Measurements from ENCODE around the gene TCF3. TPM values are rescaled to one million over a fixed set of nuclear protein-coding genes. Genes with fewer than 3 reads are reported as not detected.

TCF3 gene
- polyA plus RNA-seq, 3 donors: 23.3 to 28.8 (median 26.2) TPM

DNA sequence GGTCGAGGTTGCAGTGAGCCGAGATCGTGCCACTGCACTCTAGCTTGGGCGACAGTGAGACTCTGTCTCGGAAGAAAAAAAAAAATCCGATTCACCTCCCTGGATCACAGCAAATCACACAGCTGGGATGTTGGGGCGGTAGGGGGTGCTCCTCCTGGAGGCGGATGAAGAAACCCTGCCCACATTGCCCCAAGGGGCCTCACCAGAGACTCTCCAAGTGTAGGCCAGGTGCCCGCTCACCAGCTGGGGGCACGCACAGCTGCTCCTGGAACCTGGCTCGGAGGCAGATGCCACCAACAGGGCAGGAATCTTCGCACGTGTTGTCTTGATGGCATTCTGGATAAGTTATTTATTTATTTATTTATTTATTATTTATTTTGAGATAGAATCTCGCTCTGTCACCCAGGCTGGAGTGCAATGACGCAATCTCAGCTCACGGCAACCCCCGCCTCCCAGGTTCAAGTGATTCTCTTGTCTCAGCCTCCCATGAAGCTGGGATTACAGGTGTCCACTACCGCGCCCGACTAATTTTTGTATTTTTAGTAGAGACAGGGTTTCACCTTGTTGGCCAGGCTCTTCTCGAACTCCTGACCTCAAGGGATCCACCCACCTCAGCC lies 50.2 kb downstream of the TCF3 start:
- WGBS, 3 donors: 93 to 94% (median 94%) methylated on average over 21 of the region's 21 CpGs
- no peak overlapping the region for H3K27ac ChIP-seq (ENCODE audit: low read depth, low read length)

- 89 to 93% (median 93%) methylated on average over 14 of the region's 14 CpGs for WGBS, 3 donors
- no peak overlapping the region for H3K27ac ChIP-seq (ENCODE audit: low read depth, low read length)
These were observed 50.8 kb downstream of the TCF3 start for GRCh38 chr19:1601613-1602064.

- 93 to 96% (median 94%) methylated on average over 15 of the region's 15 CpGs for WGBS, 3 donors
- no peak overlapping the region for H3K27ac ChIP-seq (ENCODE audit: low read depth, low read length)
These were observed 53.0 kb downstream of the TCF3 start for GRCh38 chr19:1599460-1599846.

- WGBS, 3 donors: 89 to 93% (median 90%) methylated on average over 20 of the region's 20 CpGs
- no peak overlapping the region for H3K27ac ChIP-seq (ENCODE audit: low read depth, low read length)
These were observed 53.5 kb downstream of the TCF3 start for GRCh38 chr19:1598777-1599459.

DNA sequence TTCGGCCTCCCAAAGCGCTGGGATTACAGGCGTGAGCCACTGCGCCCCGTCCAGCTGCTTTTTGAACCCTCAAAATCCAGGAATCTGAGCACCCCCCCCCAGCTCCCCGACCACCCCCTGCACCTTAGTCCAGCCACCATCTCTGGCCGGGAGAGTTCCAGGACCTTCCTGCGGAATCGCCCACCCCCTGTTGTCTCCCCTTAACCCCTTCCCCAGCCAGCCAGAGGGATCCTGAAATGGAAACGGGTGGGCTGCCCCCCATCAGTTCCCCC lies 59.0 kb downstream of the TCF3 start:
- WGBS, 3 donors: 33 to 55% (median 47%) methylated on average over 9 to 10 of the region's 10 CpGs
- H3K27ac ChIP-seq (ENCODE audit: low read depth, low read length): no peak overlapping the region

DNA sequence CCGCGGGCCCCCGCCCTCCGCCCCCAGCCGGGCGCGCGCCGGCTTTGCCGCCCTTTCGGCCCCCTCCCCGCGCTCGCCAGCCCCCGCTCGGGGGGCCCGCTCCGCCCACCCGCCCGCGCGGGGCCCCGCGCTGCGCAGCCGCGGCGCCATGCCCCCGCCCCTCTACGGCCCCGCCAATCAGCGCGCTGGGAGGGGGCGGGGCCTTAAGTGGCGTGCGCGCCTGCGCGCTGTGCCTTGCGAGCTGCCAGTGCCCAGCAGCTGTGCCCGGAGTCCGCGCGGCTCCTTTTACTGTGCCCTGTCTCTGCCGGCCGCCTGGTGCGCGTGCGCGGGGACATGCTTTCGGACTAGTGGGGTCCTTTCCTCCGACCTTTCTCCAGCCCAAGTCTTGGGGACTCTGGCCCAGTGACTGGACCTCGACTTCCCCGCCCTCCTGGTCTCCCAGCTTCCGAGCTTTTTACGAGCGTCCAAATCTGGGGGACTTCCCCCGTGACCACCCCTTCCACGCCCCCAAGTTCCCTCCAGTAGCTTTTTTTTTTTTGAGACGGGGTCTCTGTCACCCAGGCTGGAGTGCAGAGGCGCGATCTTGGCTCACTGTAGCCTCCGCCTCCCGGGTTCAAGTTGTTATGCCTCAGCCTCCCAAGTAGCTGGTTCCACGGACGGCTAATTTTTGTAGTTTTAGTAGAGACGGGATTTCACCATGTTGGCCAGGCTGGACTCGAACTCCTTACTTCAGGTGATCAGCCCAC lies 59.5 kb downstream of the TCF3 start, which contains the start of gene MBD3:
Gene MBD3, minus strand, starts transcription at position 111 of the 746 bp plus-strand sequence. CDS start 234 bp downstream, outside the sequence.
- H3K27ac ChIP-seq (ENCODE audit: low read depth, low read length): peak within 1 kb of the TSS; percentile 81
- 1% methylated on average over 37 to 68 of the region's 68 CpGs for WGBS, 3 donors

DNA sequence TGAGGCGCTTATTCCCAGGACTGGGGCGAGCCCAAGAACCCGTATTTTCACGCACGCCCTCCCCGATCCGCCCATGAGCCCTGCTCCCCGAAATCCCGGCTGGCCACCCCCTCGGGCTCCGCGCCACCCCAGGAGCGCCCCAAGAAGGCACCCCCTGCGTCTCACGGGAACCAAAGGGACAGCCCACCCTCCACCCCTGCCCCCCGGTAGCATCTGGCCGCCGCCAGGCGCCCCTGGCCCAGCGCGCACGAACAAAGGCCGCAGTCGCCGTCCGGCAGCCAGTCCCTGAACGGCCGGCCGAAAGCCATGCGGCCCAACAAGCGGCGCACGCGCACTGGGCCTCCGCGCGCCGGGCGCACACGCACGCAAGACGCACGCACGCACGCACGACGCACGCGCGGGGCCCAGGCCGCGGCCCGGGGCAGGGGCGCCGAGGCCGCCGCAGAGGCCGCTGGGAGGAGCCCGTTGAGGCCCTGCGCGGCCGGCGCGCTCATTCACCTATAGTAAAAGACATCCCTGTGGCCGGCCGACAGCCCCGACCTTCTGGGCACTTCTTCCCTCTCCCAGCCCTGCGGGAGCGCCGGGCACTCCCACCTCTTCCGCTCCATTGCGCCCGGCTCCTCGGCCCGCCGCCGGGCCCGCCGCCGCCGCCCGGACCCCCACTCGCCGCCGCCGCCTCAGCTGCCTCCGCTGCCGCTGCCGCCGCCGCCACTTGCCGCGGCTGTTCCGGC lies 60.2 kb downstream of the TCF3 start:
- 0 to 1% (median 0%) methylated on average over 64 to 94 of the region's 94 CpGs for WGBS, 3 donors
- H3K27ac ChIP-seq (ENCODE audit: low read depth, low read length): peak overlapping the region; percentile 81

DNA sequence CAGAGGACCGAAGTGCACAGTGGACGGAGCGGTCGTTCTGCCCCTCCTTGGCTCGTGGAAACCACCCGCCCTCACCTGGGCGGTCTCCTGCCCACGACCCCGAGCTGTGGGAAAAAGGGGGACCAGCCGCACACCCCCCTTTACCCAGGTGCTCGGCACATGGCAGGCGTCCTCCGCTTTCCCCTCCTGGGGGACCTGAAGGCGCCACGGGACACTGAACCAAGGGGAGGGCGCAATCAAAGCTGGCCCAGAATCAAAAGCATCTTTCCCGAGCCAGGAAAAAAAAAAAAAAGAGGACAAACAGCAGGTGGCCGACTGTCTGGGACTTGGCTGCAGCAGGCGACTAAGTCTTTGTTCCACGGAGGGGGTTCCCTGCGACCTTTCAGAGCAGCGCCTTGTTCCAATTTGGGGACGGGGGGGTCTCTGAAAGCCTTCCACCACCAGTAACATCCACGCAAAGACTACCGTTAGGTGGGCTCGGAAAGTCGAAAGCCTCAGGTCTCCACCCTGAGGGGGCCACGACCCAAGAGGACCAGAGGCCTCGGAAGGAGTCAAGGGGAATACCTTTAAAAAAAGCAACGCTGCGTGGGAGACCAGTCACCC lies 60.9 kb downstream of the TCF3 start:
- H3K27ac ChIP-seq (ENCODE audit: low read depth, low read length): peak overlapping the region; percentile 81
- 1 to 2% (median 1%) methylated on average over 29 to 31 of the region's 31 CpGs for WGBS, 3 donors

- WGBS, 3 donors: 29 to 31% (median 29%) methylated on average over 10 of the region's 10 CpGs
- H3K27ac ChIP-seq (ENCODE audit: low read depth, low read length): no peak overlapping the region
These were observed 61.6 kb downstream of the TCF3 start for GRCh38 chr19:1590641-1591397.

DNA sequence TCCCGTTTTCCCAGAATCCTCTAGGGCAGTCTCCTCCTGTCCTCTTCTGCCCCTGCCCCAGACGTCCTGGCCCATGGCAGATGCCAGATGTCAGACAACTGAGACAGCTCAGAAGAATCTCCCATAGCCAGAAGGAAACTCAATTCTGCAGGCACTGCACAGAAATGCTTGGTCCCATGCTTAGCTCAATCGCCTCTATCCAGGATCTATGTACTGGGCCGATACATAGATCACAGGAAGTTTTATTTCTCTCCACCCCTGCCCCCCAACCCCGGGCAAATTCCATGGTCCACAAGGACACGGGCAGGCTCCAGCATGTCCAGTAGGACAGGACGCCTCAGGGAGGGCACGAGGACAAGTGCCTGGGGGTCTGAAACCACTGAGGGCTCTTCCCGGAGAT lies 64.5 kb downstream of the TCF3 start:
- no peak overlapping the region for H3K27ac ChIP-seq (ENCODE audit: low read depth, low read length)
- WGBS, 3 donors: 65 to 74% (median 71%) methylated on average over 9 of the region's 9 CpGs

GRCh38 chr19:1585243-1585580 lies 67.2 kb downstream of the TCF3 start:
- H3K27ac ChIP-seq (ENCODE audit: low read depth, low read length): no peak overlapping the region
- WGBS, 3 donors: 76 to 93% (median 93%) methylated on average over 11 to 13 of the region's 13 CpGs

DNA sequence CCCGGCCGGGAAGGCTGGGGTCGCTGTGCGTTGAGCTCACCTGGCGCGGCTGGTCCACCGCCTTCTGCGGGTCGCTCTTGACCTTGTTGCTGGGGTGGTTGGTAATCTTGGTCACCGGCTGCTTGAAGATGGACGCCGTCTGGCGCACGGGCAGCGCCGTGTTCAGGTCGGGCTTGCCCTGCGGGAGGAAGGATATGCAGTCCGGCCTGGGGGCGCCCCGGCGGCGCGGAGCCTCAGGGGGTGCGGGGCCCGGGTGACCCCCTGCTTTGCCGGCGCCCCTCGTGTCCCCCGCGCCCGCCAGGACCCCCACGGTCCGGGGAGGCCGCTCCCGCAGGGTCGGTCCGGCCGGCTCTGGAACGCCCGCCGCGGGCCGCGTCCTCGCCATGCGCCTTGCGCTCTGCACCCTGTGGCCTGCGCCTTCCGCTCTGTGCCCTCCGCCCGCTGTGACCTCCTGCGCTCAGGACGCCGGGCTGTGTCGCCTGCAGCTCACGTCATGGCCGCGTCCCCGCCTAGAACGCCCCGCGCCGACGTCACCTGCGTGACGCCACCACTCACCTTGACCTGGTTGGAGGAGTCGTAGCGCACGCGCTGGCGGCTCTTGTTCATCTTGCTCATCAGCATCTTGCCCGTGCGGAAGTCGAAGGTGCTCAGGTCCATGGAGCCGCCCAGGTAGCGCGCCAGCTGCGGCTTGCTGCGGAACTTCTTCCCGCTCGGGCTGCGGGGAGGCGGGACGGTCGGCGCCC lies 67.7 kb downstream of the TCF3 start:
- no peak overlapping the region for H3K27ac ChIP-seq (ENCODE audit: low read depth, low read length)
- 88 to 91% (median 91%) methylated on average over 55 to 87 of the region's 87 CpGs for WGBS, 3 donors

DNA sequence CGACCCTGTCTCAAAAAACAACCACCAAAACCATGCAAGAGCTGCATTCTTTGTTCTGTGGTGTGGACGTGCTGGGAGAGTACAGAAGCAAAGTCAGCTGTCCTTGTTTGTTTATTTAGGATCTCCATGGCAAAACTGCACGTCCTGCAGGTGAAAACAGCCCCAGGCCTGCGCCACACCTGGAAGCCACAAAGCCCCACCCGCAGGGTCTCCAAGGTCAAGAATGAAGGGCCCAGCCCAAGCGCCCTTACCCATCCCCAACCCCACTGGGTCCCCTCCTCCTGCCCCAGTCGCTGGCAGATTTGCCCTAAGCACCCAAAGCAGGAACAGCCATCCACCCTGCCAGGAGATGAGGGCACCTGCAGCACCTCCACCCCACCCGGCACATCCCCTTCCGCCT lies 70.2 kb downstream of the TCF3 start:
- 68 to 93% (median 88%) methylated on average over 8 to 9 of the region's 9 CpGs for WGBS, 3 donors

GRCh38 chr19:1580957-1581356 lies 71.5 kb downstream of the TCF3 start:
- no peak overlapping the region for H3K27ac ChIP-seq (ENCODE audit: low read depth, low read length)
- 93 to 98% (median 94%) methylated on average over 22 of the region's 22 CpGs for WGBS, 3 donors

More for the DNA sequence above, 70.2 kb downstream of the TCF3 start:
- H3K27ac ChIP-seq (ENCODE audit: low read depth, low read length): no peak overlapping the region

DNA sequence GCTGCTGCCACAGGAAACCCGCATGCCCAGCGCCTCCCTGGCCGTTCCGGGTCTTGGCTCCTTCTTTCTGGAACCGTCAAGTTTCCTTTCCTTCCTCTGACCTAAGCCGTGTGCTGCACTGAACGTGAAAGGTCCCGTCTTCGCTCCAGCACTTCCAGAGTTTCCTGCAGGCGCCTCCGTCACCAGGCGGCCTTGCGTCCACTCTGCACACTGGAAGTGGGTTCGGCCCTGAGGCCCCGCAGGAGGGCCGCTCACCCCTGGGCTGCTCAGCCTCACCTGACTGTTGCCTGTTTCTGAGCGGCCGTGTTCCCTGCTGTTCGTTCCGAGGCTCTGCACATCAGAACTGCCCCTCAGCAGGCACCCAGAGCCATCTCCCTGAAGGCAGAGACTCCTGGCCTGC lies 72.0 kb downstream of the TCF3 start:
- WGBS, 3 donors: 88 to 92% (median 89%) methylated on average over 19 to 20 of the region's 20 CpGs
- H3K27ac ChIP-seq (ENCODE audit: low read depth, low read length): no peak overlapping the region

DNA sequence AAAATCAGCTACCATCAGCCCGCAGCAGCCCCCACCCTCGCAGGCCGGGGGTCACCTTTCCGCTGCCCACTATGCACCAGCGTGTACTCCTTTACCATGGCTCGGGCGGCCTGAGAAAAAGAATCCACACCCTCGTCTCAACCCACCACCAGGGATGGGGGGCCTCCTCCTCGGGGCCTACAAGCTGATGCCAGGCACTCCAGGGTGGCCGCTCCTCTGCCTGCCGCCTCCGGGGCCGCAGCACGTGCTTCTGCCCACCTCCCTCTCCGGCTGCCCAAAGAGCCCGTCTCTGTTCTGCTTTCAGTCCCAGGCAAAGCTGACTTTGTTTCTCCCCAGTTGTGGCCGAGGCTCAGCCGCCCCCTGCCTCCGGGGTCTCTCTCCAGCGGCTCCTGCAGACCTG lies 73.2 kb downstream of the TCF3 start:
- 95 to 97% (median 96%) methylated on average over 16 to 20 of the region's 20 CpGs for WGBS, 3 donors

DNA sequence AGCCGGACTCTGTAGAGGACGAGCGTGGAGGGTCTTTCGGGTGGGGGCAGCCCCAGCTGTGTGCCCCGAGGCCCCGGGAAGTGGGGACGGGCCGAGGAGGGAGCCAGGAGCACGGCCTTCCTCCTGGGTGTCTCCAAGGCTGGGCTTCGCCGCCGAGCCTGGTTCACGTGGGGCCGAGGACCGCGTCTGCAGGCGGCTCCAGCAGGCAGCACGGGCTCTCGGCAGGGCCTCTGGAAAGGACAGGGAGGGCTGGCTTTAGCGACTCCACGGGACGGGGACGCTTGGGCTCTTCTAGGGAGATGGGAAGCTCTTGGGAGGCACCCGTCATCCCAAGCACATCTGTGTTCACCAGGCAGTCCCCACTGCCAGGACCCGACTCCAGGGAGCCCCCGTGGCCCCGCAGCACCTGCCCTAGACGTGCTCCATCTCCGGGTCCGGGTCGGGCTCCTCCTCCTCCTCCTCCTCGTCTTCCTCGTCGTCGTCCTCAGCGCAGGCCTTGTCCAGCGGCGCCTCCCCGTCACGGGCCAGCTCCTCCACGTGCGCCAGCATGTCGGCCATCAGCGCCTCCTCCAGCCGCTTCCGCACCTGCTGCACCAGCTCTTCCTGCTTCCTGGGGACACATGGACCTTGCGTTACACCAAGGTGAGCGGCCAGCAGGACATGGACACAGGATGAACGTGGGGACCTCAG lies 74.3 kb downstream of the TCF3 start:
- WGBS, 3 donors: 89 to 92% (median 91%) methylated on average over 47 to 49 of the region's 49 CpGs
- H3K27ac ChIP-seq (ENCODE audit: low read depth, low read length): no peak overlapping the region

More for the DNA sequence above, 73.2 kb downstream of the TCF3 start:
- no peak overlapping the region for H3K27ac ChIP-seq (ENCODE audit: low read depth, low read length)
